SK-N-SH treated with all-trans-retinoic acid at 6 μM for 48 hours (cell line): ENCODE measurements around the gene TBC1D16.

ENCODE experiments used
- ARNTL ChIP-seq: fragments of 450-650 bp; formaldehyde crosslinking; IDR thresholded peaks from 2 replicates; pipeline ENCODE4 v1.5.0; 2020; ENCODE audit warnings: low read depth, mild to moderate bottlenecking, moderate library complexity, borderline replicate concordance
- OSR1 ChIP-seq: fragments of 250-450 bp; sonication (Bioruptor Pico); IDR thresholded peaks from 2 replicates; pipeline ENCODE4 v1.8.0; 2022; ENCODE audit warnings: moderate library complexity, mild to moderate bottlenecking, inconsistent platforms
- RARB ChIP-seq: fragments of 250-450 bp; sonication (Bioruptor Pico); IDR thresholded peaks from 2 replicates; pipeline ENCODE4 v1.8.0; 2021; ENCODE audit warnings: mild to moderate bottlenecking, moderate library complexity
- ZC3H10 ChIP-seq: fragments of 250-450 bp; sonication (Bioruptor Pico); IDR thresholded peaks from 2 replicates; pipeline ENCODE4 v1.5.1; 2021; ENCODE audit warnings: mild to moderate bottlenecking, moderate library complexity
- ZFP3 ChIP-seq: fragments of 250-450 bp; sonication (Bioruptor Pico); IDR thresholded peaks from 2 replicates; pipeline ENCODE4 v1.5.0; 2020; ENCODE audit warnings: mild to moderate bottlenecking, moderate library complexity
- ZFP30 ChIP-seq: fragments of 450-650 bp; formaldehyde crosslinking; IDR thresholded peaks from 2 replicates; pipeline ENCODE4 v1.5.0; 2022; ENCODE audit warnings: mild to moderate bottlenecking, moderate library complexity
- ZNF70 ChIP-seq: fragments of 450-650 bp; formaldehyde crosslinking; IDR thresholded peaks from 2 replicates; pipeline ENCODE4 v1.5.0; 2020; ENCODE audit warnings: mild to moderate bottlenecking, moderate library complexity
- TF ChIP-seq, protein P1 (sequence below): fragments of 250-450 bp; sonication (Bioruptor Pico); IDR thresholded peaks from 2 replicates; pipeline ENCODE4 v1.5.1; 2020; ENCODE audit warnings: low read depth, mild to moderate bottlenecking, moderate library complexity
- TF ChIP-seq, protein P2 (sequence below): fragments of 250-450 bp; sonication (Bioruptor Pico); IDR thresholded peaks from 2 replicates; pipeline ENCODE4 v1.8.0; 2020; ENCODE audit warnings: mild to moderate bottlenecking, moderate library complexity, borderline replicate concordance

- TF ChIP-seq, protein P1, sequence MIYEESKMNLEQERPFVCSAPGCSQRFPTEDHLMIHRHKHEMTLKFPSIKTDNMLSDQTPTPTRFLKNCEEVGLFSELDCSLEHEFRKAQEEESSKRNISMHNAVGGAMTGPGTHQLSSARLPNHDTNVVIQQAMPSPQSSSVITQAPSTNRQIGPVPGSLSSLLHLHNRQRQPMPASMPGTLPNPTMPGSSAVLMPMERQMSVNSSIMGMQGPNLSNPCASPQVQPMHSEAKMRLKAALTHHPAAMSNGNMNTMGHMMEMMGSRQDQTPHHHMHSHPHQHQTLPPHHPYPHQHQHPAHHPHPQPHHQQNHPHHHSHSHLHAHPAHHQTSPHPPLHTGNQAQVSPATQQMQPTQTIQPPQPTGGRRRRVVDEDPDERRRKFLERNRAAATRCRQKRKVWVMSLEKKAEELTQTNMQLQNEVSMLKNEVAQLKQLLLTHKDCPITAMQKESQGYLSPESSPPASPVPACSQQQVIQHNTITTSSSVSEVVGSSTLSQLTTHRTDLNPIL (CRISPR knock-in tag) = no peak
- no peak for TF ChIP-seq ZFP3 (CRISPR knock-in tag)
- no peak for TF ChIP-seq RARB
- TF ChIP-seq OSR1 (CRISPR knock-in tag) = no peak
- TF ChIP-seq, protein P2, sequence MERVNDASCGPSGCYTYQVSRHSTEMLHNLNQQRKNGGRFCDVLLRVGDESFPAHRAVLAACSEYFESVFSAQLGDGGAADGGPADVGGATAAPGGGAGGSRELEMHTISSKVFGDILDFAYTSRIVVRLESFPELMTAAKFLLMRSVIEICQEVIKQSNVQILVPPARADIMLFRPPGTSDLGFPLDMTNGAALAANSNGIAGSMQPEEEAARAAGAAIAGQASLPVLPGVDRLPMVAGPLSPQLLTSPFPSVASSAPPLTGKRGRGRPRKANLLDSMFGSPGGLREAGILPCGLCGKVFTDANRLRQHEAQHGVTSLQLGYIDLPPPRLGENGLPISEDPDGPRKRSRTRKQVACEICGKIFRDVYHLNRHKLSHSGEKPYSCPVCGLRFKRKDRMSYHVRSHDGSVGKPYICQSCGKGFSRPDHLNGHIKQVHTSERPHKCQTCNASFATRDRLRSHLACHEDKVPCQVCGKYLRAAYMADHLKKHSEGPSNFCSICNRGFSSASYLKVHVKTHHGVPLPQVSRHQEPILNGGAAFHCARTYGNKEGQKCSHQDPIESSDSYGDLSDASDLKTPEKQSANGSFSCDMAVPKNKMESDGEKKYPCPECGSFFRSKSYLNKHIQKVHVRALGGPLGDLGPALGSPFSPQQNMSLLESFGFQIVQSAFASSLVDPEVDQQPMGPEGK (CRISPR knock-in tag) = no peak
- TF ChIP-seq ZFP30 = no peak
- TF ChIP-seq ARNTL (CRISPR knock-in tag) = no peak
- no peak for TF ChIP-seq ZNF70 (CRISPR knock-in tag)
- TF ChIP-seq ZC3H10 (CRISPR knock-in tag) = no peak
Observed at GRCh38 chr17:79887451-79887991, 148.2 kb downstream of the TBC1D16 start.
